MM.1S (cell line): ENCODE results near the gene FPGS.

Experiments used
- DNase-seq: peaks from one replicate; pipeline ENCODE4 v3.0.0-alpha.2; 2015
- H2AFZ ChIP-seq: fragments of 300-600 bp; sonication (generic); 2 replicates; pipeline ENCODE4 v1.6.0; 2016; ENCODE audit warnings: antibody characterized with exemption, low read length
- H3F3A ChIP-seq: fragments of 300-600 bp; sonication (generic); 2 replicates; pipeline ENCODE4 v1.6.1; 2016; ENCODE audit warnings: mild to moderate bottlenecking, antibody characterized with exemption, low read length, moderate library complexity, mixed read lengths; ENCODE audit not compliant: insufficient read depth
- H3K27ac ChIP-seq: fragments of 300-600 bp; sonication (generic); 2 replicates; pipeline ENCODE4 v1.5.1; 2016; ENCODE audit warnings: mild to moderate bottlenecking, low read length
- H3K27me3 ChIP-seq: fragments of 300-600 bp; sonication (generic); replicated peaks from 2 replicates; pipeline ENCODE4 v1.6.0; 2016; ENCODE audit warnings: low read length; ENCODE audit not compliant: insufficient read depth
- H3K36me3 ChIP-seq: fragments of 300-600 bp; sonication (generic); replicated peaks from 2 replicates; pipeline ENCODE4 v1.6.1; 2016; ENCODE audit warnings: mild to moderate bottlenecking, low read length, mixed read lengths; ENCODE audit not compliant: insufficient read depth
- H3K4me1 ChIP-seq: fragments of 300-600 bp; sonication (generic); 2 replicates; pipeline ENCODE4 v1.6.1; 2016; ENCODE audit warnings: low read length, mixed read lengths
- H3K4me2 ChIP-seq: fragments of 300-600 bp; sonication (generic); 2 replicates; pipeline ENCODE4 v1.6.0; 2016; ENCODE audit warnings: low read depth, low read length
- H3K4me3 ChIP-seq: fragments of 300-600 bp; sonication (generic); 2 replicates; pipeline ENCODE4 v1.5.1; 2016; ENCODE audit warnings: low read length, mixed read lengths
- H3K79me2 ChIP-seq: fragments of 300-600 bp; sonication (generic); 2 replicates; pipeline ENCODE4 v1.6.1; 2016; ENCODE audit warnings: mixed run types, low read length, mixed read lengths
- H3K9ac ChIP-seq: fragments of 300-600 bp; sonication (generic); 2 replicates; pipeline ENCODE4 v1.6.1; 2016; ENCODE audit warnings: low read length, mixed read lengths
- H3K9me2 ChIP-seq: fragments of 300-600 bp; sonication (generic); replicated peaks from 2 replicates; pipeline ENCODE4 v1.6.1; 2016; ENCODE audit warnings: mild to moderate bottlenecking, low read length, mixed read lengths; ENCODE audit not compliant: insufficient read depth
- H3K9me3 ChIP-seq: fragments of 300-600 bp; sonication (generic); replicated peaks from 2 replicates; pipeline ENCODE4 v1.6.1; 2016; ENCODE audit warnings: mild to moderate bottlenecking, low read length, mixed read lengths; ENCODE audit not compliant: insufficient read depth
- H4K20me1 ChIP-seq: fragments of 300-600 bp; sonication (generic); 2 replicates; pipeline ENCODE4 v1.6.1; 2016; ENCODE audit warnings: mild to moderate bottlenecking, low read length, moderate library complexity, mixed read lengths; ENCODE audit not compliant: insufficient read depth
- CTCF ChIP-seq: fragments of 300-600 bp; sonication (generic); IDR thresholded peaks from 2 replicates; pipeline ENCODE4 v1.5.1; 2016; ENCODE audit warnings: antibody characterized with exemption, low read length, mixed read lengths
- EZH2 ChIP-seq: fragments of 300-600 bp; sonication (generic); optimal IDR thresholded peaks from 2 replicates; pipeline ENCODE3; 2017; ENCODE audit warnings: low read depth, mild to moderate bottlenecking, antibody characterized with exemption, low read length, mixed read lengths
- EZH2phosphoT487 ChIP-seq: fragments of 300-600 bp; sonication (generic); IDR thresholded peaks from 2 replicates; pipeline ENCODE4 v1.6.1; 2018; ENCODE audit warnings: antibody characterized with exemption, low read length

FPGS gene

GRCh38 chr9:127818574-127818973 is 15.9 kb downstream of the FPGS start:
- no peaks in the 10 kb centered on the region for H3K9me3 ChIP-seq
- no peaks in the 10 kb centered on the region for H4K20me1 ChIP-seq
- no peak for TF ChIP-seq CTCF
- TF ChIP-seq EZH2, result no peak
- TF ChIP-seq EZH2phosphoT487, result no peak
- H2AFZ ChIP-seq, result no peak overlapping the region
- no peaks in the 10 kb centered on the region for H3K9me2 ChIP-seq
- H3K4me3 ChIP-seq, result no peak overlapping the region
- no peak overlapping the region for H3K9ac ChIP-seq
- H3K27ac ChIP-seq, result no peak overlapping the region
- no peak overlapping the region for H3K4me2 ChIP-seq
- H3K79me2 ChIP-seq, result no peaks in the 10 kb centered on the region
- no peaks in the 10 kb centered on the region for H3K27me3 ChIP-seq
- no peaks in the 10 kb centered on the region for H3K4me1 ChIP-seq
- H3K36me3 ChIP-seq, result no peaks in the 10 kb centered on the region; the same call in 1 of the 2 replicates
- no peak for DNase-seq
- 0 out of 2 replicates have a peak, but pooled peaks cover 3% of the 10 kb centered on the region for H3F3A ChIP-seq

GRCh38 chr9:127822108-127822507 is 19.4 kb downstream of the FPGS start:
- Histone ChIP-seq H3K9me2 (no peaks in the 10 kb centered on the region), H3K36me3 (no peaks in the 10 kb centered on the region), H3K4me1 (no peaks in the 10 kb centered on the region), H3F3A (0 out of 2 replicates have a peak, but pooled peaks cover 3% of the 10 kb centered on the region), H3K27ac (no peak overlapping the region), H4K20me1 (no peaks in the 10 kb centered on the region), H3K27me3 (no peaks in the 10 kb centered on the region; the same call in 1 of the 2 replicates), H2AFZ (no peak overlapping the region), H3K4me2 (no peak overlapping the region), H3K4me3 (no peak overlapping the region), H3K9ac (no peak overlapping the region), H3K79me2 (no peaks in the 10 kb centered on the region), H3K9me3 (no peaks in the 10 kb centered on the region)
- DNase-seq, result no peak
- TF ChIP-seq EZH2 (no peak), CTCF (no peak), EZH2phosphoT487 (no peak)

GRCh38 chr9:127825319-127826051 is 22.8 kb downstream of the FPGS start:
- Histone ChIP-seq H2AFZ (no peak overlapping the region), H3K9me2 (no peaks in the 10 kb centered on the region), H3F3A (0 out of 2 replicates have a peak, but pooled peaks cover 3% of the 10 kb centered on the region), H3K79me2 (no peaks in the 10 kb centered on the region), H3K4me1 (no peaks in the 10 kb centered on the region), H3K36me3 (no peaks in the 10 kb centered on the region), H3K27me3 (no peaks in the 10 kb centered on the region; the same call in 1 of the 2 replicates), H4K20me1 (no peaks in the 10 kb centered on the region), H3K9me3 (no peaks in the 10 kb centered on the region), H3K4me2 (no peak overlapping the region), H3K27ac (no peak overlapping the region), H3K9ac (no peak overlapping the region), H3K4me3 (no peak overlapping the region)
- TF ChIP-seq EZH2 (no peak), EZH2phosphoT487 (no peak), CTCF (peak; percentile 29)
- no peak for DNase-seq
